DOHH2 (cell line): ENCODE data around the gene CDC42.

ENCODE experiments used
- EZH2phosphoT487 ChIP-seq: fragments of 200-600 bp; sonication (generic); IDR thresholded peaks from 2 replicates; pipeline ENCODE4 v1.6.1; 2017; ENCODE audit warnings: borderline replicate concordance, mild to moderate bottlenecking, antibody characterized with exemption, low read length, moderate library complexity, mixed read lengths
- TF ChIP-seq, protein P1 (sequence below): fragments of 200-600 bp; sonication (generic); IDR thresholded peaks from one replicate; pipeline ENCODE4 v1.5.1; 2014; ENCODE audit warnings: antibody characterized with exemption, mild to moderate bottlenecking, low read depth, low read length; ENCODE audit not compliant: poor library complexity, severe bottlenecking

DNA sequence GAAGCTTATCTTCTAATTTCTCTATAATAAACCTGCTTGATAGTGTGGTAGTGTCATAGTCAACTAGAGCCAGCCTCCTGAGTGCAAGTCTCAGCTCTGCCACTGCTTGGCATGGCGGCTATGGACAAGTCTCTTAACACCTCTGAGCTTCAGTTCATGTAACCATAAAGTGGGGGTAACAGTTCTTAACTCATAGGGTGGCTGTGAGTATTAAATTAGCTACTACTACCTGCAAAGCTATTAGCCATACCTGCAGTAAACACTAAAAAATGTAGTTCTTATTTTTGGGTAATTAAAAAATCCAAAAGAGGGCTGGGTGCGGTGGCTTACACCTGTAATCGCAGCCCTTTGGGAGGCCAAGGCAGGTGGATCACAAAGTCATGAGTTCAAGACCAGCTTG lies 2.2 kb upstream of the CDC42 start:
- TF ChIP-seq, protein P1, sequence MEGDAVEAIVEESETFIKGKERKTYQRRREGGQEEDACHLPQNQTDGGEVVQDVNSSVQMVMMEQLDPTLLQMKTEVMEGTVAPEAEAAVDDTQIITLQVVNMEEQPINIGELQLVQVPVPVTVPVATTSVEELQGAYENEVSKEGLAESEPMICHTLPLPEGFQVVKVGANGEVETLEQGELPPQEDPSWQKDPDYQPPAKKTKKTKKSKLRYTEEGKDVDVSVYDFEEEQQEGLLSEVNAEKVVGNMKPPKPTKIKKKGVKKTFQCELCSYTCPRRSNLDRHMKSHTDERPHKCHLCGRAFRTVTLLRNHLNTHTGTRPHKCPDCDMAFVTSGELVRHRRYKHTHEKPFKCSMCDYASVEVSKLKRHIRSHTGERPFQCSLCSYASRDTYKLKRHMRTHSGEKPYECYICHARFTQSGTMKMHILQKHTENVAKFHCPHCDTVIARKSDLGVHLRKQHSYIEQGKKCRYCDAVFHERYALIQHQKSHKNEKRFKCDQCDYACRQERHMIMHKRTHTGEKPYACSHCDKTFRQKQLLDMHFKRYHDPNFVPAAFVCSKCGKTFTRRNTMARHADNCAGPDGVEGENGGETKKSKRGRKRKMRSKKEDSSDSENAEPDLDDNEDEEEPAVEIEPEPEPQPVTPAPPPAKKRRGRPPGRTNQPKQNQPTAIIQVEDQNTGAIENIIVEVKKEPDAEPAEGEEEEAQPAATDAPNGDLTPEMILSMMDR, result no peak
- TF ChIP-seq EZH2phosphoT487, result no peak
